Brain pericyte (primary cell): Measurements from ENCODE around the gene MAEA.

Experiments
- DNase-seq: peaks from one replicate; pipeline ENCODE4 v3.0.0-alpha.2; 2012; ENCODE audit warnings: low read depth, low spot score

MAEA gene

DNA sequence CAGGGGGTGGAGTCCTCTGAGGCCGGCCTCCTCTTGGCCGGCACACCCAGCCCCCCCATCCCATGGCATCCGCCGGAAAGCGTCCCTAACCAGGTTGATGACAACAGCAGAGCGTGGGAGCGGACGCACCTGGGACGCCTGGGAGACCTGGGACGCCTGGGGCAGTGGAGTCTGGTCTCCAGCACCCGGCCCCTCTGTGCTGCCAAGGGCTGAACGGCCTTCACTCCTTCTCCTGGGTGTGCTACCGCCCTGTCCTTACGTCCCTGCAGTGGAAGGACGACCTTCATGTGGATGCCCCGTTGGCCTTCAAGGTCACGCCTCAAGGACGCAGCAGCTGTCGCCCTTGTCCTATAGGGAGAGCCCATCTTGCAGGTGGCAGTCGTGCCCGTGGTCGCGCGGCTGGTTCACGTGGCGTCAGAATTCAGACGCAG lies 89.7 kb downstream of the MAEA start:
- no peak for DNase-seq

DNA sequence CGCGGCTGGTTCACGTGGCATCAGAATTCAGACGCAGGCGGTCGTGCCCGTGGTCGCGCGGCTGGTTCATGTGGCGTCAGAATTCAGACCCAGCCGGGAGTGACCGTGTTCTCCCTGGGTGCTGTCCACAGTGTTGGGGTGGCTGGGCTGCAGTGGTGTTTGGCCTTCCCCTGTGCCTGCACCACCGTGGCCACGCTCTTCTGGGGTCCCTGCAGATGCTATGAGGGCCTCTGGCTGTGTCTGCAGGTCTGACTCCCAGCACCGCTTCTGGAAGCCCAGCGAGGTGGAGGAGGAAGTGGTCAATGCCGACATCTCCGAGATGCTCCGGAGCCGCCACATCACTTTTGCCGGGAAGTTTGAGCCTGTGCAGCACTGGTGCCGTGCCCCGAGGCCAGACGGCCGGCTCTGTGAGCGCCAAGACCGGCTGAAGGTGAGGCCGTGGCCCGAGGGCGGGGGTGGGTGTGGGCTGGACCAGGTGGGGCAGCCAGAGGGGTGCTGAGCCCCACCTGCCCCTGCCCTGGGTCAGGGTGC lies 90.2 kb downstream of the MAEA start:
- DNase-seq, result no peak

DNA sequence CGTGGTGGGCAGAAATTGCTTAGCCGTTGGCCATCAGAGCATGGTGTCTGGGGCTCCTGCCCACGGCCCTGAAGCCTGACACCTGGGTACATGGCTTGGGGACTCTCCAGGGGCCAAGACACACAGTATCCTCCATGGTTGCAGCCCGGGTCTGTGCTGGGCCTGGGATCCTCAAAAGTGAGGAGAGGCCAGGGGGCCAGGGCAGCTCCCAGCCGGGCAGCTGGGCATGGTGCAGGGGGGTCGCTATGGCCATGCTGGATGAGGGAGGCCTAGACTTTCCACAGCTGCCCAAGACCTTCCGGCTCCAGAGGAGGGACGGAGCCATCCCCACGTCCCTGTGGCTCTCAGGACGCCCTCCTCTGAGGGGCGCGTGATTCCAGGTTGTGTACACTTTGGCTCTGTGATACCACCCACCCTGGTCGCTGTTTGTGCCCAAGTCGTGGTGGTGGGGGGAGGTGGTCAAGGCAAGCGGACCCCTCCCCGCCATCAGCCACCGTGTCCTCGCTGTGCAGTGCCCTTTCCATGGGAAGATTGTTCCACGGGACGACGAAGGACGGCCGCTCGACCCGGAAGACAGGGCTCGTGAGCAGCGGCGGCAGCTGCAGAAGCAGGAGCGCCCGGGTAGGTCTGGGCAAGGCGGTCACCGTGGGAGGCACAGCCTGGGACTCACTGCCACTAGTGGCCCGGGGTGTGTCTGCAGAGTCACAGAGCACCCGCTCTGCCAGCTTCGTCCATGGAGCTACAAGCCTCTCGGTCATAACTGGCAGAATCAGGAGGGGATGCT lies 90.9 kb downstream of the MAEA start:
- no peak for DNase-seq

DNA sequence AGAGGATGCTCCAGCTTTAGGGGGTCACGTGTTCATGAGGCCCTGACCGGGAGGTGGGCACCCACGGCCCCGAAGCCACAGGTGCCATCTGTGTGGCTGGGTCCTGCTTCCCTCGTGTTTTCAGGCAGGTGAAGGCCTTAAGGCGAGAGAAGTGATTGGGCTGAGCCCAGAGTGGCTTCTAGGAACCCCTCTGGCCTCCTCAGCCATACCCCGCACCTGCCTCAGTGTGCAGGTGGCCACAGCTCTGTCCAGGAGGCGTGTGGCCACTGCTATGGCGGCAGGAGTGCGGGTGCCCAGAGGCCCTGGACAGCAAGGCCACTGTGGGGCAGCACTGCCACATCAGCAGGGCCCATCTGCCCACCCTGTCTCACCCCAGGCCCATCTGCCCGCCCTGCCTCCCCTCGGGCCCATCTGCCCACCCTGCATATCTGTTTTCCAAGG lies 91.5 kb downstream of the MAEA start:
- DNase-seq, result no peak

DNA sequence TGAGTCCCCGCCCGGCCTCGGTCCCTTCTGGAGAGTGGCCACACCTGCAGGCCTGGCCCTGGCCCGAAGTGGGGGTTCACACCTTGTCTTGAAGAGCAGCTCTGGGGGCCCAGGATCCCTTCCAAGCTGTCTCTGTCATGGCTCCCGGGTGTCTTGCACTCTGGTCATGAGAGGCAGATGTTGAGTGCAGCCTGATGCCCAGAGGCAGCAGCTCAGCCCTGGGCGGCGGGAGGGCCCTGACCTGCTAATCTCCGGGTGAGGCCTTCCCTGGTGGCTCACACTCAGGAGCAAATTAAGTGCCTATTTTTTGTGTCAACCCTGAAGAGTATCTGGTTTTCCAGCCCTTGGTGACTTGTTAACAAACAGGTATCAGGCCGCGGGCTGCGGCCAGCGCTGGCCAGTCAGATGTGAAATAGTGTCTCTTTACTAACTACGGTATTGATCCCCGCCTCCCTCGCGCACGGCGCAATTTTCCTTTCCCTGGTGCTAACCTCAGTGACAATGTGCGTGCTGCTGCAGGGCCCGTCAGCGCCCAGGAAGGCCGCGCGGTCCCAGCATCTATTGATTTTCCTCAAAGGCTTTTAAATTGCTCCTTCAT lies 92.4 kb downstream of the MAEA start:
- DNase-seq, result no peak

DNA sequence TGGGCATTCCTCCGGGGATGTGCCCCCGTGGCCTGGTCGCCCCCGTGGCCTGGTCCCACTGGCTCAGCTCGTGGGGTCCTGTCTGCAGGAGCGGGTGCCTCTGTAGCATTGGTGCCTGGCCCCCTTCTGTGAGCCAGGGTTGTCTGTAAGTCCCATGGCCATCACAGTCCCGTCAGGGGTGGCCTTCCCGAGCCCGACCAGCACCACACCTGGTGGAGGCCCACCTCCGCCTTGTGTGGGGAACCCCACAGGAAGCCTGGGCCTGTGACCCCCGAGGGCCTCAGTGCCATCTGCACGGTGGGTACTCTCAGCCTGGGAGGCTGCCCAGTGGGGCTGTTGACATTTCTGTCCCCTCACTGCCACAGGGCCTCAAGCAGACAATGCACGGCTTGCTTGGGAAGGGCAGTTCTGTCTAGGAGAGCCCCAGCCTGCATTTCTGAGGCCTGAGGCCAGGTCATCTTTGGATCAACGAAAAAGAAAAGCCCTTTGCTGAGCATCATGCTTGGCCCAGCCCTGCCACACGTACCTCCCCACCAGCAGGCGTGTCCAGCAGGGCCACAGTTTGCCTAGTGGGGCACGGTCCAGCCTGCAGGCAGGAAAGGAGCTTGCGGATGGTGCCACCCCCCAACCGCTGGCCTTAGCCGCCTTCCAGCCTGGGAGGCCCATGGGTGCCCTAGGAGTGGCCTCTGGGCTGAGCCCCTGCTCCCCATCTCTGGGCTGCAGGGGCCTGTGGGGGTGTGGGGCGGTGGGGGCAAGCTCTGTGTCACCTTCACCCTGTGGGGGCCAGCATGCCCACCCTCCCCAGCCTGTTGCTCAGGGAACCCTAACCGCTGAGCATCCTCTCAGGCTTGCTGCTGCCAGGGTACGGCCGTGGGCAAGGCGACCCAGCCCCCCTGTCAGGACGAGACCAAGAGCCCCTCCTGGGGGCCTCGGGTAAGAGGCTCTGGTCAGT lies 93.4 kb downstream of the MAEA start:
- no peak for DNase-seq

DNA sequence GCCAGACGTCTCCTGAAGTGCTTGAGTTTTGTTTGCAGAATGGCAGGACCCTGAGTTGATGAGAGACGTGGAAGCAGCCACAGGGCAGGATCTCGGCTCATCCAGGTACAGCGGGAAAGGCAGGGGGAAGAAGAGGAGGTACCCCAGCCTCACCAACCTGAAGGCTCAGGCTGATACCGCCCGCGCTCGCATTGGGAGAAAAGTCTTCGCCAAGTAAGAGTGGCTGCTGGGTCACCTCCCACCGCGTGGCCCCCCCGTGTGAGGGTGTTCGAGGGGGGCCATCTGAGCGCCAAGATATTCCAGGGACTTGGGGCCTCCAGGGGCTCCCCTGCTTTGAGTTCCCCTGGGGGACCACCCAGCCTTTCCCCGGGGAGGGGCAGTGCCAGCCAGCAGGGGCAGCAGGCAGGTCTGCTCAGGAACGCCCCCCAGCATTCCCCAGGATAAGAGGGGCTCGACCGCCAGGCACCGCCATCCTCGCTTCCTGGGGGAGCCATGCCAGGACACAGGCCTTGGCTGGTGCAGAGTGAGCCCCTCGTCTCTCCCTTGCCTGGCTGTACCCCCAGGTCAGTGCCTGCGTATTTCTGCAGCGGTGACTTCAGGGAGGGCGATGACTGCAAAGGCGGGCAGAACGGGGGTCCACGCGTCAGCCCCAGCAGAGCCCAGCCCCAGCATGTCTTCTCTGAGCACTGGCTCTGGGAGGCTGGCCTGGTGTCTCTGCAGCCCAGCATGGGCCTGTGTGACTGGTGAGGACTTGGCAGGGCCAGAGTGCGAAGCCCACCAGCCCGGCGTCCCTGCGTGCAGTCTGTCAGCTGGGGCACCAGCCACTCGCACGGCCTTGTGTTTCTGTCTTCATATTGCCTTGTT lies 94.3 kb downstream of the MAEA start:
- DNase-seq, result no peak

DNA sequence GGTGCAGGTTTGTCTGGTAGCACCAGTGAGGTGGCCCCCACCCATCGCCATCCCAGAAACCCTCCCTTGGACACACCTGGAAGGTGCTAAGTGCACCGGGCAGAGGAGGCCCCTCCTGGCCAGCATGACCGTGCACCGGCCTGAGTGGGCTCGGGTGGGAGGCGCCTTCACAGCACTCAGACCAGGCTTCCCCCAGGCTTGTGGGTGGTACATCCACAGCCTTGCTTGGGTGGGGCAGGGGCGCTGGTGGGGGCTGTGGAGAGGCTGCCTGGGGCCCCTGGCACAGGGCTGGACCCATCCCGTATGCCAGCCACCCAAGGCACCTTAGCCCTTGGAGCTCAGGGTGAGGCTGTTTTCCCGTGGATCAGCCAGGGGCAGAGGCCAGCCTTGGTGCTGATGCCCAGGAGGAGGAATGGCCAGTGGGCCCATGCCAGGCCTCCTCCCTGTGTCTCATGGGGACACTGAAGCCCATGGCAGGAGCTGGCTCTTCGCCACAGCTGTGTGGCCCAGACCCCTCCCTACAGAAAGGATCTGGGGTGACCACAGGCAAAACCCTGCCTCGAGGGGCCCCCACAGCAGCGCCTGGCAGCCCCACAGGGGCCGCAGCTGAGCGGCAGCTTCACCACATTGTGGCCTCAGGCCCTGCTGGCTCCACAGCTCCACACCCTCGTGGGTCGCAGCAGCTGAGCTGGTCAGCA lies 95.1 kb downstream of the MAEA start:
- DNase-seq, result no peak

DNA sequence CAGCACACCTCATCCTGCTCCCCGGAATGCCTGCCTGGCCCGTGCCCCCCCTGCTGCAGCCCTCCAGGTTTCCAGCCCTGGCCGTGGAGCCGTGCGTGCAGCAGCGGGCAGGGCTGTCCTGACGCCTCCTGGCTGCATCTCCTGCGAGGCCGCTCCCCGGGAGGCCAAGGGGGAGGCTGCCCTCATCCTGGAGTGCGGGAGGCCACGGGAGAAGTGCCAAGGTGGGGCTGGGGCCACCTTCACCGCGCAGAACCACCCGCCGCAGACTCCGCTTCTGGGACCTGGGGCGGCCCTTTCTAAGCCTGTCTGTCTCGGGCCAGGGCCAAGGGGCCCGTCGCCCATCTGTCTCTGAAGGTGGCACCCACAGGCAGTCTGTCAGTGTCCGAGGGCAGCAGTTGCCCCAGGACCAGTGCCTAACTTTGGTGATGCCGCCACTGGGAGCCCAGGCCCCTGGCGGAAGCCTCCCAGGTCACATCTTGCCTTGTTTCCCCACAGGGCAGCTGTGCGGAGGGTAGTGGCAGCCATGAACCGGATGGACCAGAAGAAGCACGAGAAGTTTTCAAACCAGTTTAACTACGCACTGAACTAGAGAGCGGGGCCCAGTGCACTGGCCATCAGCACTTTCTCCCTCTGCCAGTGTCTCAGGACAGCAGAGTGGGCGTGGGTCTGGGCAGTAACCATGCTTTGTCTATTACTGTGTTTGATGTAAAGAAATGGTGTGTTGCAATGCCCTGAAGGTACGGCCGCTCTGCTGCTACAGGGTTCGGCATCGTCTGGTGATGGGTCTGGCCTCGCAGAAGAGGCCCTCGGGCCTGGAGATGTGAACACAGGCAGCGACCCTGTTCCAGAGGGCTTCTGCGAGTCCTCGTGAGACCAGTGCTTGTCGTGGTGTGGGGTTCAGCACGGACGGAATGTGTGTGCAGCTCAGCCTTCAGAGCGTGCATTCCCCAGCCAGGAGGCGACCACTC lies 96.0 kb downstream of the MAEA start:
- DNase-seq, result no peak
